ENCODE measurements around the gene RAPGEF6. TPM values are rescaled to one million over a fixed set of nuclear protein-coding genes. Genes with fewer than 3 reads are reported as not detected.

The RAPGEF6 gene
- total and polyA plus RNA-seq, 4 donors: 3.9 to 73.1 (median 10.8) TPM

DNA sequence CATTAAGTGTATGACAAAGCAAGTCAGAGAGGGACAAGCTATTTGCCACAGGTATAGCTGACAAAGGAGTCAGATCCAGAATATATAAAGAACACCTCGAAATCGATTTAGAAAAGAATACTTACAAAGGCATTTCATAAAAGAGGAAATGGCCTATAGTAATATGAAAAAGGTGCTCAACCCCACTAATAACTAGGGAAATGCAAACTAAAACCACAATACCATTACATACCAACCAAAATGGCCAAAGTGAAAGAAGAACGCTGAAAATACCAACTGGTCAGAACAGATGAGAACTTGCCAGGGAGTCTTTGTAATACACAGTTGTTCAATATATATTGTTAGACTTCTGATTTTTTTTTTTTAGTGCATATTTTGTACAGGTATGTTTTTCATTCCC is 218.3 kb downstream of the RAPGEF6 start:
- Histone ChIP-seq H3K36me3 (ENCODE audit: control insufficient read depth in 4 of 4, insufficient read depth in 4 of 4, low read length in 4 of 4) (peaks cover 0 to 8% (median 3%) of the 10 kb centered on the region in 4 donors), H3K4me1 (ENCODE audit: control insufficient read depth in 5 of 5, insufficient read depth in 5 of 5, low read length in 5 of 5) (no peaks in the 10 kb centered on the region), H3K9ac (ENCODE audit: insufficient read depth in 1 of 2, low read length in 2 of 2) (no peak overlapping the region), H3K27me3 (ENCODE audit: control insufficient read depth in 3 of 3, insufficient read depth in 3 of 3, low read length in 2 of 3) (no peaks in the 10 kb centered on the region), H3K9me3 (ENCODE audit: control insufficient read depth in 4 of 4, insufficient read depth in 3 of 4, low read length in 3 of 4) (no peaks in the 10 kb centered on the region), H3K27ac (ENCODE audit: low read depth in 1 of 2, low read length in 1 of 2) (no peak overlapping the region), H3K4me3 (no peak overlapping the region)
- no peak for ATAC-seq (ENCODE audit: insufficient read depth, low FRiP score)
- WGBS, 2 donors: 45 to 65% methylated on average over 3 of the region's 3 CpGs
- TF ChIP-seq, protein P1, sequence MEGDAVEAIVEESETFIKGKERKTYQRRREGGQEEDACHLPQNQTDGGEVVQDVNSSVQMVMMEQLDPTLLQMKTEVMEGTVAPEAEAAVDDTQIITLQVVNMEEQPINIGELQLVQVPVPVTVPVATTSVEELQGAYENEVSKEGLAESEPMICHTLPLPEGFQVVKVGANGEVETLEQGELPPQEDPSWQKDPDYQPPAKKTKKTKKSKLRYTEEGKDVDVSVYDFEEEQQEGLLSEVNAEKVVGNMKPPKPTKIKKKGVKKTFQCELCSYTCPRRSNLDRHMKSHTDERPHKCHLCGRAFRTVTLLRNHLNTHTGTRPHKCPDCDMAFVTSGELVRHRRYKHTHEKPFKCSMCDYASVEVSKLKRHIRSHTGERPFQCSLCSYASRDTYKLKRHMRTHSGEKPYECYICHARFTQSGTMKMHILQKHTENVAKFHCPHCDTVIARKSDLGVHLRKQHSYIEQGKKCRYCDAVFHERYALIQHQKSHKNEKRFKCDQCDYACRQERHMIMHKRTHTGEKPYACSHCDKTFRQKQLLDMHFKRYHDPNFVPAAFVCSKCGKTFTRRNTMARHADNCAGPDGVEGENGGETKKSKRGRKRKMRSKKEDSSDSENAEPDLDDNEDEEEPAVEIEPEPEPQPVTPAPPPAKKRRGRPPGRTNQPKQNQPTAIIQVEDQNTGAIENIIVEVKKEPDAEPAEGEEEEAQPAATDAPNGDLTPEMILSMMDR (IDR thresholded peaks at IDR 0.05; ENCODE audit: control extremely low read depth, extremely low read depth): no peak
- no peak for DNase-seq

DNA sequence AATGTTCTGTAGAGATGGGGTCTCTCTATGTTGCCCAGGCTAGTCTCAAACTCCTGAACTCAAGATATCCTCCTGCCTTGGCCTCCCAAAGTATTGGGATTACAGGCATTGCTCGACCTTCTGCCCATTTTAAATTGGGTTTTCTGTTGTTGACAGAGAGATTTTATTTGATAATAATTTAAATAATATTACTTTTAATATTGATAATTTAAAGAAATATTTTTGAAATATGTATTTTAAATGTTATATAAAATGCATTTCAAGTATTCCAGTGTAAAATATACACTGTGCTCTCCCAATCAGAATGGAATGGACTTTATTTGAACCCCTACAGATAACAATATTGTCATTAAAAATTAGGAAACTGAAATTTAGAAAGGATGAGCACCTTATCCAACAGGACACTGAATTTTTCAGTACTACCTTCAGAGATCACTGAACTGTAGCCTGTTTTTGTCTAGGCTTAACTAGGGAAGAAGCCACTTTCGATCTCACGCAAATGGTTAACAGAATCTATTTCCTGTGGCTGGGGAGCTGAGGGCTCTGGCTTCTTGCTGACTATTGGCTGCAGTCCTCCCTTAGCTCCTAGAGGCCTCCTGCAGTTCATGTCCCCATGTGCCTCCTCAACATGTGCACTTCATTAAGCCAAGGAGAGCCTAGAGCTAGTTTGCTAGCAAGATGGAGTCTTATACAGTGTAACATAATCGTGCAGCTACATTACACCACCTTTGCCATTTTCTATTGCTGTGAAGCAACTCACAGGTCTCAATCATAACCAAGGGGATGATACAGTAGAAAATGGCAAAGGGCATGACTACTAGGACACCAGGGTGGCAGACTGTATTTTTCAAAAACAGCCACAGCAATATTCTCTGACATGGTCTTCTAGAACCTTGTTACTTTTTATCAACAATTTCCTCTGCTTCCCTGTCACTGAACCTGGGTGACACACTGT is 221.1 kb downstream of the RAPGEF6 start:
- Histone ChIP-seq H3K36me3 (ENCODE audit: control insufficient read depth in 4 of 4, insufficient read depth in 4 of 4, low read length in 4 of 4) (peaks cover 0 to 8% (median 2%) of the 10 kb centered on the region in 4 donors), H3K9me3 (ENCODE audit: control insufficient read depth in 4 of 4, insufficient read depth in 3 of 4, low read length in 3 of 4) (no peaks in the 10 kb centered on the region), H3K9ac (ENCODE audit: insufficient read depth in 1 of 2, low read length in 2 of 2) (no peak overlapping the region), H3K27ac (ENCODE audit: low read depth in 1 of 2, low read length in 1 of 2) (no peak overlapping the region), H3K27me3 (ENCODE audit: control insufficient read depth in 3 of 3, insufficient read depth in 3 of 3, low read length in 2 of 3) (no peaks in the 10 kb centered on the region), H3K4me3 (no peak overlapping the region), H3K4me1 (ENCODE audit: control insufficient read depth in 5 of 5, insufficient read depth in 5 of 5, low read length in 5 of 5) (no peaks in the 10 kb centered on the region)
- WGBS, 2 donors: 72 to 80% methylated on average over 4 of the region's 4 CpGs
- ATAC-seq (ENCODE audit: insufficient read depth, low FRiP score): no peak
- no peak for DNase-seq
- TF ChIP-seq, protein P1 (IDR thresholded peaks at IDR 0.05; ENCODE audit: control extremely low read depth, extremely low read depth): no peak

DNA sequence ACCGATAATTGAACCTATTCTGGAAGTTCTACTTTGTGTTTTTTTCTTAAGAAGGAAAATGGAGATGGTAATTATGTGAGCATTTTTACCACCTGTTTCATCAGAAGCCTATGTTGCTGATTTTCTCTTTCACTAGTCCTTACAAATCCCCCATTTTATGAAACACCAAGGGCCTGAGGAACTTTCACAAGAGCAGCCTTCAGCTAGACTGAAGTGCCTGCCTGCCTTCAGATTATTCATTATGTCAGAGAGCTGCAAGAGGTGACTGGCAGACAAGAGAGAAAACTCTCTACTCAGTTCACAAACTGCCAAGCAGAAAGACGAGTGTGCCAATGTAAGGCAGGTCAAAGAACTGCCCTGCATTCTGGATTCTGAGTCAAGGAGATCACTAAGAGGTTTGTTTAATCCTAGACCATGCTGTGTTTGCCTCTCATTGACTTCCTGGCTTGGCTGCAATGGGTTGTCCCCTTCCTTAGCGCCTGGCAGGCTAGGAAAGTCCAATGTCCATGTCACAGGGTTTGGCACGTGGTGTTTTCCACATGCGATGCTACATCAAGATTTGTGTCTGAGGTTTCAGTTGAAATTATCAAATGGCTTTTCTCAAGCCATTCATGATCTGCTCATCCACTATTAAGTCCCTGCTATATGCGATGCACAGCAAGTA is 227.9 kb downstream of the RAPGEF6 start:
- H3K27ac ChIP-seq (ENCODE audit: low read depth in 1 of 2, low read length in 1 of 2): no peak overlapping the region
- WGBS, 2 donors: 81 to 92% methylated on average over 6 of the region's 6 CpGs
- TF ChIP-seq, protein P1 (IDR thresholded peaks at IDR 0.05; ENCODE audit: control extremely low read depth, extremely low read depth): no peak
- no peak overlapping the region for H3K9ac ChIP-seq (ENCODE audit: insufficient read depth in 1 of 2, low read length in 2 of 2)
- DNase-seq (no peak), ATAC-seq (ENCODE audit: insufficient read depth, low FRiP score) (no peak)
- no peaks in the 10 kb centered on the region for H3K27me3 ChIP-seq (ENCODE audit: control insufficient read depth in 3 of 3, insufficient read depth in 3 of 3, low read length in 2 of 3)
- H3K9me3 ChIP-seq (ENCODE audit: control insufficient read depth in 4 of 4, insufficient read depth in 3 of 4, low read length in 3 of 4): peaks cover 0 to 2% (median under 1%) of the 10 kb centered on the region in 4 donors
- H3K4me3 ChIP-seq: no peak overlapping the region
- peaks cover 6 to 9% (median 7%) of the 10 kb centered on the region in 4 donors for H3K36me3 ChIP-seq (ENCODE audit: control insufficient read depth in 4 of 4, insufficient read depth in 4 of 4, low read length in 4 of 4)
- no peaks in the 10 kb centered on the region for H3K4me1 ChIP-seq (ENCODE audit: control insufficient read depth in 5 of 5, insufficient read depth in 5 of 5, low read length in 5 of 5)
